Brain microvascular endothelial cell (primary cell): ENCODE results near the gene SPSB2.

ENCODE experiments used
- DNase-seq: peaks from one replicate; pipeline ENCODE4 v3.0.0-alpha.2; 2020
- H3K27ac ChIP-seq: fragments of 250-450 bp; sonication (Bioruptor Pico); 2 replicates; pipeline ENCODE4 v1.5.1; 2020; ENCODE audit warnings: mild to moderate bottlenecking, moderate library complexity
- H3K27me3 ChIP-seq: fragments of 250-450 bp; sonication (Bioruptor Pico); replicated peaks from 2 replicates; pipeline ENCODE4 v1.5.1; 2020; ENCODE audit warnings: mild to moderate bottlenecking
- H3K36me3 ChIP-seq: fragments of 250-450 bp; sonication (Bioruptor Pico); replicated peaks from 2 replicates; pipeline ENCODE4 v1.5.1; 2020; ENCODE audit warnings: mild to moderate bottlenecking
- H3K4me3 ChIP-seq: 2 replicates; pipeline ENCODE4 v1.5.1; 2011; ENCODE audit warnings: low read depth, mild to moderate bottlenecking, control low read depth, low read length, moderate library complexity
- in situ Hi-C: cut with HindIII; loops from 2 replicates; pipeline ENCODE4 v1.10.0; 2017; ENCODE audit warnings: low sequenced_read_pairs, low pct_ligation_motif_present
- TF ChIP-seq, protein P1 (sequence below): IDR thresholded peaks from 2 replicates; pipeline ENCODE4 v1.5.1; 2011; ENCODE audit warnings: low read depth, mild to moderate bottlenecking, moderate library complexity, low read length, control low read depth, inconsistent platforms; ENCODE audit errors: missing control alignments

Gene SPSB2

DNA sequence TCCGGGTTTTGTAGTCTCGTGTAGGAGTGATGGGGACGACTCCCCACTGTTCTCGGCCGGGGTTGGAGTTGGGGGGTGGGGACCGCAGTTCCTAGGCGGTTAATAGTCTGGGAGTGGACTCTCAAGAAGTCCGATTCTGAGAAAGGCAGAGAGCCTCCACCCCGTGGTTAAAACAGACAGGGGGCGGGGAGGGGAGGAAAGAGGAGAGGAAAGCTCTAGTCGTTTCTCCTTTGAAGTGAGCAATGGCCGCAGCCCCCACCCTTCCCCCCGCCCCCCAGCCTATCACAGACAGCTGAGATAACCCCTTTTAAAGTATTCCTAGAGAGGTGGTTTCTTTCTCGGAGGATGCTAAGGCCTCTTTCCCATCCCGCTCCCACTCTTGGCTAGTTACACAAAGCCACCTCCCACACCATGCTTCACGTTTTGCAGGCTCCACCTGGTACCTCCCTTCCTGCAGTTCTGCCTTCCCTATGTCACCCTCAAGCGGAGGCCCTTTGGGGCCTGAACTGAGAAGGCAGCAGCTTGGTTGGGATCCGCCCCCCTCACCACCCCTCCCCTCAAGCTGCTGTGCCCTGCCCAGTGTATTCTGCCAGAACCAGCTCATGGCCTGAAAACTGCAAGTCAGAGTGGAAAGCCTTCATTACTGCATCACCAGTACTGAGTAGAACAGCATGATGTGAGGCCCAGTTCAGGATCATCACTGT lies 20.3 kb downstream of the SPSB2 start:
- peak overlapping the region; percentile 94 for H3K4me3 ChIP-seq
- no peaks in the 10 kb centered on the region for H3K27me3 ChIP-seq
- peaks cover 17% of the 10 kb centered on the region for H3K36me3 ChIP-seq
- TF ChIP-seq, protein P1, sequence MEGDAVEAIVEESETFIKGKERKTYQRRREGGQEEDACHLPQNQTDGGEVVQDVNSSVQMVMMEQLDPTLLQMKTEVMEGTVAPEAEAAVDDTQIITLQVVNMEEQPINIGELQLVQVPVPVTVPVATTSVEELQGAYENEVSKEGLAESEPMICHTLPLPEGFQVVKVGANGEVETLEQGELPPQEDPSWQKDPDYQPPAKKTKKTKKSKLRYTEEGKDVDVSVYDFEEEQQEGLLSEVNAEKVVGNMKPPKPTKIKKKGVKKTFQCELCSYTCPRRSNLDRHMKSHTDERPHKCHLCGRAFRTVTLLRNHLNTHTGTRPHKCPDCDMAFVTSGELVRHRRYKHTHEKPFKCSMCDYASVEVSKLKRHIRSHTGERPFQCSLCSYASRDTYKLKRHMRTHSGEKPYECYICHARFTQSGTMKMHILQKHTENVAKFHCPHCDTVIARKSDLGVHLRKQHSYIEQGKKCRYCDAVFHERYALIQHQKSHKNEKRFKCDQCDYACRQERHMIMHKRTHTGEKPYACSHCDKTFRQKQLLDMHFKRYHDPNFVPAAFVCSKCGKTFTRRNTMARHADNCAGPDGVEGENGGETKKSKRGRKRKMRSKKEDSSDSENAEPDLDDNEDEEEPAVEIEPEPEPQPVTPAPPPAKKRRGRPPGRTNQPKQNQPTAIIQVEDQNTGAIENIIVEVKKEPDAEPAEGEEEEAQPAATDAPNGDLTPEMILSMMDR, result no peak
- peak overlapping the region; percentile 51 for H3K27ac ChIP-seq
- peak; percentile 44 for DNase-seq
- in situ Hi-C loops, result no loop called here

DNA sequence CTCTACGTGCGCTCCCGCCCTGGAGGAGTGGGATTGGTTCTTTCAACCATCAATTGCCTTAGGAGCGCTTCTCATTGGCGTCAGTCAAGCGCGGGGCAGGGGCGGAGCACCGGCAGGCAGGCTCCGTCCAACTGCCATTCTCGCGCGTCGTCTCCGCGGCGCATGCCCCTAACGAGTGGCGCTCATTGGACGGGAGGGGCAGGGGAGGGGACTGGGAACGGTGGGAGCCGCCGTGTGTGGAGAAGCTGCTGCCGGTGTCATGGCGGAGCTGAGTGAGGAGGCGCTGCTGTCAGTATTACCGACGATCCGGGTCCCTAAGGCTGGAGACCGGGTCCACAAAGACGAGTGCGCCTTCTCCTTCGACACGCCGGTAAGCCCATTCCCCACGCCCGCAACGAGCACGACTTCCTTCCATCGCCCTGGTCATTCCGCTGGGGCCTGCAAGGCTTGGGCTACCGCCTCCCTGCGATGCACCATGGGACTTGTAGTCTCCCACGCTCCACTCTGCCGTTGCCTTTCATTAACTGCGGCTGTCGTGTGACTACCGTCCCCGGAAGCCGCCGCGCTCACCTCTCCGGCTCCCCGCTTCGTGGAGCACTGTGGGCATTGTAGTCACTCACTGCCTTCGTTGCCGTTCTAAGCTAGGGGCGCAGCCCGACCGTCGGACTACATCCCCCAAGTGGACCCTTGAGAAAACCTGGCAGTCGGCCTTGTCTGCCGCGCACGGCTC lies 21.0 kb downstream of the SPSB2 start, which contains the start of gene USP5:
USP5 (plus strand) TSS at position 230 of the 730 bp plus-strand sequence; CDS start at position 260, 30 bp downstream.
- TF ChIP-seq, protein P1, result no peak
- H3K27me3 ChIP-seq, result no peaks in the 10 kb centered on the region
- H3K27ac ChIP-seq, result peak within 1 kb of the TSS; percentile 74
- peak; percentile 100 for DNase-seq
- in situ Hi-C loops, result no loop called here
- peaks cover 10% of the 10 kb centered on the region for H3K36me3 ChIP-seq
- H3K4me3 ChIP-seq, result peak within 1 kb of the TSS; percentile 94

DNA sequence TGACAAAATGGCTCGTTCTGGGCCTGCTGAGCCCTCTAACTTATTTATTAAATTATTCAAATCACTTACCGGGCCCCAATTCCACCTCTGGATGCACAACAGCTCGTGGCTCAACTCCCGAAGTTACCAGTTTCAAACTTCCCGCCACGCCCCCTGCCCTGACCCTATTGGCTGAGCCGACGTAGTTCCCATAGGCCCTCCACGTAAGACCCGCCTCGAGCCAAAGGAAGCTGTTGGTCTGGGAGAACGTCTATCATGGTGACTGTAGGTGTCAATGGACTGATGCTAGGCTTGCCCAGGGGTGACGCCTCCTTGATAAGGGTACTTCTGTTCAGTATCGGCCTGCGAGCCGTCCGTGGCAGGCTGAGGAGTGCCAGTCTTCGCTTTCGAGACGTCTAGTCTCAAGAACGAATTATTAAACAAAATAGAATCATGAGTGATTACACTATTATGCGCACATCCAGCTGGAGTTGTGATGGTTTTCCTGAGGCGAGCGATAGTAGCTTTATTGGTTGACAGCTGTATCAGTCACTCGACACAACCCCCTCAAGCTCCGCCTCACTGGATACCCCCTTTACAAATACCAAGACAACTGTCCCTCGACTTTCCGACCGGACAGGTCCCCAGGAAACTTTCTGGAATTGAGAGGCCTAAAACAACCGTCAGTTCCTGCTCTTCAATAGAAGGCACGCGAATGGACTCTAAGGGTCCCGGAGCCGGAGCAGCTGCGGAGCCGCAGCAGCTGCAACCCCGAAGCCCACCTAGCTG lies 21.8 kb downstream of the SPSB2 start, which contains the start of gene CDCA3:
CDCA3 (minus strand) TSS at position 134 of the 768 bp plus-strand sequence. CDS start 334 bp downstream, outside the sequence.
- TF ChIP-seq, protein P1, result no peak
- H3K27ac ChIP-seq, result peak within 1 kb of the TSS; percentile 74
- no peaks in the 10 kb centered on the region for H3K27me3 ChIP-seq
- peak within 1 kb of the TSS; percentile 94 for H3K4me3 ChIP-seq
- peaks cover 6% of the 10 kb centered on the region for H3K36me3 ChIP-seq
- DNase-seq, result peak; percentile 98
- in situ Hi-C loops, result no loop called here

DNA sequence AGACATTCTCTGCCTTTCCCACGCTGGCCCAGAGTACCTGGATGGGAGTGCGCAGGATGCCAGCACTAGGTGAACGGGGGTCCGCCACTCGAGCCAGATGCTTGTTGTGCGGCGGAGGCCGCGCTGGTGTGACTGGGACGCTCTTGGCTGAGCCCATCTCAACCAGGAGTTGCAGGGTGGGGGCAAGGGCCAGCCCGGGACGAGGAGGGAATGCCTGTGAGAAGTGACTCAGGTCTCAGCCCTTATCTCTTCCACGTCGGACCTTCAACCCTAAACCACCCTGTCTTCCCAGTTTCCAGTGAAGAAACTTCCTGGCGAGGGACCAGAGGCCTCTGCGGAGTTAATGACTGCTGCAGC lies 22.3 kb downstream of the SPSB2 start:
- in situ Hi-C loops, result no loop called here
- no peaks in the 10 kb centered on the region for H3K27me3 ChIP-seq
- no peak for DNase-seq
- H3K4me3 ChIP-seq, result peak overlapping the region; percentile 94
- peaks cover 12% of the 10 kb centered on the region for H3K36me3 ChIP-seq
- H3K27ac ChIP-seq, result no peak overlapping the region
- TF ChIP-seq, protein P1, result no peak

DNA sequence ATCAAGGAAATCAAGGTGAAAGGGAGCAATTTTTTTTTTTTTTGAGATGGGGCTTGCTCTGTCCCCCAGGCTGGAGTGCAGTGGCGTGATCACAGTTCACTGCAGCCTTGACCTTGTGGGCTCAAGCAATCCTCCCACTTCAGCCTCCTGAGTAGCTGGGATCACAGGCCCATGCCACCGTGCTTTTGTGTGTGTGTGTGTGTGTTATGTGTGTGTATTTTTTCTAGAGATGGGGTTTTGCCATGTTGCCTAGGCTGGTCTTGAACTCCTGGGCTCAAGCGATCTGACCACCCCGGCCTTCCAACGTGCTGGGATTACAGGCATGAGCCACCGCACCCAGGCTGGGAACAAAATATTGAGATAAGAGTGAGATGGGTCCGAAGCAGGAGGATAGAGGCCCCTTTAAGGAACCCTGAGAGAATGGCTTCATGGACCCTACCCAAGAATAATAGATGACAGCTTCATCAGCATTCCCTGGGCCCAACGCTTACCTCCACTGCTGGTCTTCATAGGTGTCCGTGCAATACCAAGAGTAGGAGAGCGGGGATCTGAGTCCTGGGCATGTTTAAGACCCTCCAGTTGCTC lies 23.0 kb downstream of the SPSB2 start:
- Histone ChIP-seq H3K27me3 (no peaks in the 10 kb centered on the region), H3K36me3 (peaks cover 19% of the 10 kb centered on the region), H3K4me3 (peak overlapping the region; percentile 94), H3K27ac (no peak overlapping the region)
- in situ Hi-C loops, result no loop called here
- TF ChIP-seq, protein P1, result no peak
- DNase-seq, result no peak
